Loucy (cell line): Measurements from ENCODE around the gene S100G.

ENCODE experiments used
- H2AFZ ChIP-seq: fragments of 200-600 bp; sonication (generic); 2 replicates; pipeline ENCODE4 v1.6.0; 2016; ENCODE audit warnings: antibody characterized with exemption, mild to moderate bottlenecking, low read length, moderate library complexity
- H3F3A ChIP-seq: fragments of 200-600 bp; 2 replicates; pipeline ENCODE4 v1.6.0; 2016; ENCODE audit warnings: antibody characterized with exemption, low read depth, mild to moderate bottlenecking
- H3K27me3 ChIP-seq: fragments of 200-600 bp; sonication (generic); 2 replicates; pipeline ENCODE4 v1.6.1; 2014; ENCODE audit warnings: low read length, mild to moderate bottlenecking; ENCODE audit not compliant: insufficient read depth, poor library complexity, severe bottlenecking
- H3K36me3 ChIP-seq: fragments of 200-600 bp; sonication (generic); 2 replicates; pipeline ENCODE4 v1.6.1; 2016; ENCODE audit warnings: low read length; ENCODE audit not compliant: insufficient read depth
- H3K4me1 ChIP-seq: fragments of 200-600 bp; sonication (generic); 2 replicates; pipeline ENCODE4 v1.5.1; 2014; ENCODE audit warnings: low read length, mild to moderate bottlenecking; ENCODE audit not compliant: insufficient read depth, poor library complexity, severe bottlenecking
- H3K4me2 ChIP-seq: fragments of 200-600 bp; sonication (generic); 2 replicates; pipeline ENCODE4 v1.6.0; 2014; ENCODE audit warnings: antibody characterized with exemption, low read length, low read depth, mild to moderate bottlenecking; ENCODE audit not compliant: poor library complexity, severe bottlenecking
- H3K4me3 ChIP-seq: fragments of 200-600 bp; sonication (generic); 2 replicates; pipeline ENCODE4 v1.5.1; 2014; ENCODE audit warnings: low read length, mild to moderate bottlenecking, mixed read lengths; ENCODE audit not compliant: poor library complexity, severe bottlenecking
- H3K79me2 ChIP-seq: fragments of 200-600 bp; sonication (generic); 2 replicates; pipeline ENCODE4 v1.6.1; 2014; ENCODE audit warnings: low read length; ENCODE audit not compliant: insufficient read depth
- H3K9ac ChIP-seq: fragments of 200-600 bp; sonication (generic); 2 replicates; pipeline ENCODE4 v1.6.0; 2014; ENCODE audit warnings: mild to moderate bottlenecking, low read depth, low read length, moderate library complexity; ENCODE audit not compliant: poor library complexity, severe bottlenecking
- H3K9me2 ChIP-seq: fragments of 200-600 bp; sonication (generic); replicated peaks from 2 replicates; pipeline ENCODE4 v1.6.1; 2016; ENCODE audit warnings: low read depth, low read length, mixed read lengths
- H3K9me3 ChIP-seq: fragments of 200-600 bp; sonication (generic); 2 replicates; pipeline ENCODE4 v1.6.1; 2014; ENCODE audit warnings: mild to moderate bottlenecking, antibody characterized with exemption, low read length, low read depth; ENCODE audit not compliant: insufficient read depth
- H4K20me1 ChIP-seq: fragments of 200-600 bp; sonication (generic); 2 replicates; pipeline ENCODE4 v1.6.0; 2014; ENCODE audit warnings: antibody characterized with exemption, low read length, mild to moderate bottlenecking; ENCODE audit not compliant: insufficient read depth, poor library complexity, severe bottlenecking
- EZH2phosphoT487 ChIP-seq: fragments of 200-600 bp; IDR thresholded peaks from 2 replicates; pipeline ENCODE4 v1.6.1; 2018; ENCODE audit warnings: antibody characterized with exemption, mild to moderate bottlenecking, moderate library complexity, borderline replicate concordance
- TF ChIP-seq, protein P1 (sequence below): fragments of 200-600 bp; sonication (generic); conservative IDR thresholded peaks from 2 replicates; pipeline ENCODE4 v1.5.1; 2014; ENCODE audit warnings: mild to moderate bottlenecking, antibody characterized with exemption, low read length

S100G gene

DNA sequence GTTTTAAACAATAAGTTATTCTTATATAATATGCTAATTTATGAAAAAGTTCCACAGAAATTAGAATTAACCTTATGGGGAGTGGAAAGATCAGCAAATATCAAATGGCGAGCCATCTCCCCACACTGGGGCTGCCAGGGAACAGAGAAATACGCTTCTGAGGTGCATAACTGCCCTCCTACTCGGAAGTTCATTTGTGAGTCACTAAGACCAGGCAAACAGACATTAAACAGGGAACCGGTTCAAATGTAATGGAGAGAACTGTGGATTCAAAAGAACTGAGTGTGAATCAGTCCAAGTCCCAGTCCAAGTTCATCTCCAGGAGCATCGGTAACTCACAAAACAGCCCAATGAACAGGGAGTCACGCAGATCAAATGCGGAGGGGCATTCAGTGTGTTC is 11.4 kb upstream of the S100G start:
- no peaks in the 10 kb centered on the region for H3K9me2 ChIP-seq
- no peak overlapping the region for H3K4me2 ChIP-seq
- H2AFZ ChIP-seq, result no peak overlapping the region
- no peaks in the 10 kb centered on the region for H3K27me3 ChIP-seq
- H3F3A ChIP-seq, result no peaks in the 10 kb centered on the region
- TF ChIP-seq EZH2phosphoT487, result no peak
- TF ChIP-seq, protein P1, sequence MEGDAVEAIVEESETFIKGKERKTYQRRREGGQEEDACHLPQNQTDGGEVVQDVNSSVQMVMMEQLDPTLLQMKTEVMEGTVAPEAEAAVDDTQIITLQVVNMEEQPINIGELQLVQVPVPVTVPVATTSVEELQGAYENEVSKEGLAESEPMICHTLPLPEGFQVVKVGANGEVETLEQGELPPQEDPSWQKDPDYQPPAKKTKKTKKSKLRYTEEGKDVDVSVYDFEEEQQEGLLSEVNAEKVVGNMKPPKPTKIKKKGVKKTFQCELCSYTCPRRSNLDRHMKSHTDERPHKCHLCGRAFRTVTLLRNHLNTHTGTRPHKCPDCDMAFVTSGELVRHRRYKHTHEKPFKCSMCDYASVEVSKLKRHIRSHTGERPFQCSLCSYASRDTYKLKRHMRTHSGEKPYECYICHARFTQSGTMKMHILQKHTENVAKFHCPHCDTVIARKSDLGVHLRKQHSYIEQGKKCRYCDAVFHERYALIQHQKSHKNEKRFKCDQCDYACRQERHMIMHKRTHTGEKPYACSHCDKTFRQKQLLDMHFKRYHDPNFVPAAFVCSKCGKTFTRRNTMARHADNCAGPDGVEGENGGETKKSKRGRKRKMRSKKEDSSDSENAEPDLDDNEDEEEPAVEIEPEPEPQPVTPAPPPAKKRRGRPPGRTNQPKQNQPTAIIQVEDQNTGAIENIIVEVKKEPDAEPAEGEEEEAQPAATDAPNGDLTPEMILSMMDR, result no peak
- no peak overlapping the region for H3K4me3 ChIP-seq
- H3K9me3 ChIP-seq, result no peaks in the 10 kb centered on the region
- H3K9ac ChIP-seq, result no peak overlapping the region
- no peaks in the 10 kb centered on the region for H4K20me1 ChIP-seq
- peaks cover 5% of the 10 kb centered on the region for H3K4me1 ChIP-seq
- H3K79me2 ChIP-seq, result no peaks in the 10 kb centered on the region
- no peaks in the 10 kb centered on the region for H3K36me3 ChIP-seq

- no peaks in the 10 kb centered on the region for H3K9me3 ChIP-seq
- H2AFZ ChIP-seq, result no peak overlapping the region
Measured at GRCh38 chrX:16639966-16640365, 10.0 kb upstream of the S100G start.

GRCh38 chrX:16640823-16641222 is 9.1 kb upstream of the S100G start:
- H3K4me2 ChIP-seq, result no peak overlapping the region
- H3K27me3 ChIP-seq, result no peaks in the 10 kb centered on the region
- H3K4me1 ChIP-seq, result no peaks in the 10 kb centered on the region
- TF ChIP-seq, protein P1, result no peak
- TF ChIP-seq EZH2phosphoT487, result no peak
- no peaks in the 10 kb centered on the region for H3K79me2 ChIP-seq
- H3K4me3 ChIP-seq, result no peak overlapping the region
- H4K20me1 ChIP-seq, result no peaks in the 10 kb centered on the region
- no peak overlapping the region for H2AFZ ChIP-seq
- H3K36me3 ChIP-seq, result no peaks in the 10 kb centered on the region
- no peaks in the 10 kb centered on the region for H3F3A ChIP-seq
- no peaks in the 10 kb centered on the region for H3K9me3 ChIP-seq
- no peak overlapping the region for H3K9ac ChIP-seq
- H3K9me2 ChIP-seq, result no peaks in the 10 kb centered on the region

More at GRCh38 chrX:16639966-16640365, 10.0 kb upstream of the S100G start:
- Histone ChIP-seq H4K20me1 (no peaks in the 10 kb centered on the region), H3K4me1 (no peaks in the 10 kb centered on the region), H3K4me3 (no peak overlapping the region), H3K9ac (no peak overlapping the region), H3K79me2 (no peaks in the 10 kb centered on the region), H3F3A (no peaks in the 10 kb centered on the region), H3K27me3 (no peaks in the 10 kb centered on the region), H3K36me3 (no peaks in the 10 kb centered on the region), H3K4me2 (no peak overlapping the region), H3K9me2 (no peaks in the 10 kb centered on the region)
- TF ChIP-seq EZH2phosphoT487, result no peak
- TF ChIP-seq, protein P1, result no peak
